ENCODE results near the gene STK32B.

GRCh38 chr4:5283837-5284236, 232.6 kb downstream of the STK32B start:
- TF ChIP-seq, protein P1, sequence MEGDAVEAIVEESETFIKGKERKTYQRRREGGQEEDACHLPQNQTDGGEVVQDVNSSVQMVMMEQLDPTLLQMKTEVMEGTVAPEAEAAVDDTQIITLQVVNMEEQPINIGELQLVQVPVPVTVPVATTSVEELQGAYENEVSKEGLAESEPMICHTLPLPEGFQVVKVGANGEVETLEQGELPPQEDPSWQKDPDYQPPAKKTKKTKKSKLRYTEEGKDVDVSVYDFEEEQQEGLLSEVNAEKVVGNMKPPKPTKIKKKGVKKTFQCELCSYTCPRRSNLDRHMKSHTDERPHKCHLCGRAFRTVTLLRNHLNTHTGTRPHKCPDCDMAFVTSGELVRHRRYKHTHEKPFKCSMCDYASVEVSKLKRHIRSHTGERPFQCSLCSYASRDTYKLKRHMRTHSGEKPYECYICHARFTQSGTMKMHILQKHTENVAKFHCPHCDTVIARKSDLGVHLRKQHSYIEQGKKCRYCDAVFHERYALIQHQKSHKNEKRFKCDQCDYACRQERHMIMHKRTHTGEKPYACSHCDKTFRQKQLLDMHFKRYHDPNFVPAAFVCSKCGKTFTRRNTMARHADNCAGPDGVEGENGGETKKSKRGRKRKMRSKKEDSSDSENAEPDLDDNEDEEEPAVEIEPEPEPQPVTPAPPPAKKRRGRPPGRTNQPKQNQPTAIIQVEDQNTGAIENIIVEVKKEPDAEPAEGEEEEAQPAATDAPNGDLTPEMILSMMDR (IDR thresholded peaks at IDR 0.05), result no peak
- TF ChIP-seq POLR2A (IDR thresholded peaks at IDR 0.05), result no peak
